ENCODE measurements around the gene SCN1B.
"Not testable (repeated sequence)": the region's sequence is repeated elsewhere in the genome, so short reads cannot be mapped to it uniquely, and the experiment has no call there.

- TF ChIP-seq POLR2A, POLR2AphosphoS5 (IDR thresholded peaks at IDR 0.05; ENCODE audit: low read depth, low read length): not testable (repeated sequence)
Observed at GRCh38 chr19:35051268-35051667, 21.0 kb downstream of the SCN1B start.

Measured in GM12892 (cell line).